Articular chondrocyte of knee joint (primary cell): Measurements from ENCODE around the gene PCDHGA6. TPM values are rescaled to one million over a fixed set of nuclear protein-coding genes. Genes with fewer than 3 reads are reported as not detected.

ENCODE experiments used
- total RNA-seq: library from RNA; depleted of rRNA; stranded (reverse); fragments of >200 nt; gene quantifications from 2 replicates; pipeline ENCODE4 v1.2.3, GENCODE V29; 2012

Gene PCDHGA6
- total RNA-seq, result 7.8 and 10.4 TPM in 2 replicates

GRCh38 chr5:141373673-141374317 is at the start of gene PCDHGA6:
TSS of gene PCDHGA6 (plus strand) at chr5:141373891. CDS start at chr5:141374084, 193 bp downstream.

GRCh38 chr5:141330299-141331080 is 43.2 kb upstream of the PCDHGA6 start, which contains the start of gene PCDHGA1:
TSS of gene PCDHGA1 (plus strand) at chr5:141330514.

GRCh38 chr5:141338538-141339306 is 35.0 kb upstream of the PCDHGA6 start, which contains the start of gene PCDHGA2:
TSS of gene PCDHGA2 (plus strand) at chr5:141338760.

GRCh38 chr5:141343242-141343952 is 30.3 kb upstream of the PCDHGA6 start, which contains the start of gene PCDHGA3:
TSS of gene PCDHGA3 (plus strand) at chr5:141343829. CDS start at chr5:141344034, 205 bp downstream.

DNA sequence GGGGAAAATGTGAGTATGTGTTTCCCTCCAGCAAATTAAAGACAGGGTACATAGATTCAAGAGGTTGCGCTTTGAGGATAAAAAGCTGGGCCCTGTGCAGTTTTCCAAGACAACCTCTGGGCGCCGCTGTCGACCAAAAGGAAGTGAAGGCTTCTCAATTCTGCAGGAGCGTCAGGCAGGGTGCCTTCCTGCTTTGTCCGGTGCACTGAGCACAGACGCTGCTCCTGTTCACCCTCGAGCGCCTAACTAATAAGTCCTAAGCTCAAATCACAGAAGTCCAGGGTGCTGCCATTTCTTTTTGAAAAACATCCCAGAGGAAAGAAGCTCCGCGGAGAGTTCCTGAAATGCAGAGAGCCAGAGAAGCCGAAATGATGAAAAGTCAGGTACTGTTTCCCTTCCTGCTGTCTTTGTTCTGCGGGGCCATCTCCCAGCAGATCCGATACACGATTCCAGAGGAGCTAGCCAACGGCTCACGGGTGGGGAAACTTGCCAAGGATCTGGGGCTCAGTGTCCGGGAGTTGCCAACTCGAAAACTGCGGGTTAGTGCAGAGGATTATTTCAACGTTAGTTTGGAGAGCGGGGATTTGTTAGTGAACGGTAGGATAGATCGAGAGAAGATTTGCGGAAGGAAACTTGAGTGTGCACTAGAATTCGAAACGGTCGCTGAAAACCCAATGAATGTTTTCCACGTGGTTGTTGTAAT is 23.6 kb upstream of the PCDHGA6 start, which contains the start of gene PCDHGB1:
TSS of gene PCDHGB1 (plus strand) at position 183 of the 703 bp plus-strand sequence. CDS start at position 345, 162 bp downstream.

DNA sequence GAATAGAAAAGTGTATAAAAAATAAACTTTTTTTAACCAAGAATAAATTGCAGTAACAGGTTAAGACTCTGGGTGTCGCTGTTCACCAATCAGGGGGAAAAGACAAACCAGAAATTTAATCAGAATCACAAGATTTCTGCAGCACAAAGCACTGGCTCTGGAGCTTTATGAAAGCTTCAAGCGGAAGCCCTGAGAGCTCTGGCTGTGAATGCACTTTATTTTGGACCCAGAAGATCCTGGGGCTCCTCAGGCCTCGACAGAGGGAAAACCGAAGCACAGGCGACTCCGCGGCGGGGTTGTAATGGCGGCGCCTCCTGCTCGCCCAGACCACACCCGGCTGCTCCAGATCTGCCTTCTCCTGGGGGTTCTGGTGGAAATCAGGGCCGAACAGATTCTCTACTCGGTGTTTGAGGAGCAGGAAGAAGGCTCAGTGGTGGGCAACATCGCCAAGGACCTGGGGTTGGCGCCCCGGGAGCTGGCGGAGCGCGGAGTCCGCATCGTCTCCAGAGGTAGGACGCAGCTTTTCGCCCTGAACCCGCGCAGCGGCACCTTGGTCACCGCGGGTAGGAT is 18.7 kb upstream of the PCDHGA6 start, which contains the start of gene PCDHGA4:
TSS of gene PCDHGA4 (plus strand) at position 122 of the 570 bp plus-strand sequence. CDS start at position 209, 87 bp downstream.

GRCh38 chr5:141359790-141360426 is 13.8 kb upstream of the PCDHGA6 start, which contains the start of gene PCDHGB2:
TSS of gene PCDHGB2 (plus strand) at chr5:141359994. CDS start at chr5:141360136, 142 bp downstream.

DNA sequence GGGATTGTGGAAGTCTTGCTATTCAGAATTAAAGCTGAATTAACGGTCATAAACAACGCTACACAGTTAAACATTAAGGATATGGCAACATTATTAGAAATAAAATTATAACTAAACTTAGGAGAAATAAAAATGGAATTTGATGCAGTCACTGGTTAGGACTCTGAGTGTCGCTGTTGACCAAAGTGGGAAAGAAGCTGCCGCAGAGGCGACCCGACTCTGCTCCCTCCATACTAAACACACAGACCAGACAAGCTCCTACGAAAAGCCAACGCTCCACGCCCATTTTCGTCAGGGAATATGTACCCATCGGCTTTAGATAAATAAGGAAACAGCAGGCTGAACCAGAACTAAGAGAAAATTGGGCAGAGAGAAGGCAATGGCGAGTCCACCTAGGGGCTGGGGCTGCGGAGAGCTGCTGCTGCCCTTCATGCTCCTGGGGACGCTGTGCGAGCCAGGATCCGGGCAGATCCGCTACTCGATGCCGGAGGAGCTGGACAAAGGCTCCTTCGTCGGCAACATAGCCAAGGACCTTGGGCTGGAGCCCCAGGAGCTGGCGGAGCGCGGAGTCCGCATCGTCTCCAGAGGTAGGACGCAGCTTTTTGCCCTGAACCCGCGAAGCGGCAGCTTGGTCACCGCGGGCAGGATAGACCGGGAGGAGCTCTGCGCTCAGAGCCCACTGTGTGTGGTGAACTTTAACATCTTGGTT is 9.6 kb upstream of the PCDHGA6 start, which contains the start of gene PCDHGA5:
TSS of gene PCDHGA5 (plus strand) at position 211 of the 709 bp plus-strand sequence. CDS start at position 380, 169 bp downstream.

DNA sequence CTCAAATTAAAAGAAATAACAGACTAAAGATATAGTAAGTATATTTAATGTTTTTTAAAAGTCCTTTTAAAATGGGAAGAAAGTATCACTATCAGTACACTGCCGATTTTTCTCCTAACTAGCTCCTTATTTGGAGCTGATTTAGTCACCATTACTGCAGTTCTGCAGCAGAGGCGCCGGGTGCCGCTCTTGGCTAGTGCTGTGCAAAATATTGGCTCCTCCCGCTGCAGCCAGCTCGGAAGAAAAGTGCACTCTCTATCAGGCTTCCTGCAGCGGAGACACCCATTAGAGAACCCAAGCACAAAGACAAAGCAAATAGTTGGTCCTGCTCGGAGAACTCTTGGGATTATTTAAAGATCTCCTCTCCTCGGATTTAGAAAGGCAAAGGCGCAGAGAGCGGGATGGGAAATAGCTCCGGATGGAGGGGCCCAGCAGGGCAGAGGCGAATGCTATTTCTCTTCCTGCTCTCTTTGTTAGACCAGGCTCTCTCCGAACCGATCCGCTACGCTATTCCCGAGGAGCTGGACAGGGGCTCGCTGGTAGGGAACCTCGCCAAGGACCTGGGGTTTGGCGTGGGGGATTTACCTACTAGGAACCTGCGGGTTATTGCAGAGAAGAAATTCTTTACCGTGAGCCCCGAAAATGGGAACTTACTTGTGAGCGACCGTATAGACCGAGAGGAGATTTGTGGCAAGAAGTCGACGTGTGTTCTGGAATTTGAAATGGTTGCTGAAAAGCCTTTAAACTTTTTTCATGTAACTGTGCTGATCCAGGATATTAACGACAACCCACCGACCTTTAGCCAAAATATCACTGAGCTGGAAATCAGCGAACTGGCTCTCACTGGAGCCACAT is 3.5 kb upstream of the PCDHGA6 start, which contains the start of gene PCDHGB3:
TSS of gene PCDHGB3 (plus strand) at position 249 of the 855 bp plus-strand sequence. CDS start at position 402, 153 bp downstream.

GRCh38 chr5:141382469-141383294 is 9.0 kb downstream of the PCDHGA6 start, which contains the start of gene PCDHGA7:
TSS of gene PCDHGA7 (plus strand) at chr5:141382742. CDS start at chr5:141382900, 158 bp downstream.

GRCh38 chr5:141387557-141388311 is 14.0 kb downstream of the PCDHGA6 start, which contains the start of gene PCDHGB4:
TSS of gene PCDHGB4 (plus strand) at chr5:141387698. CDS start at chr5:141387885, 187 bp downstream.

GRCh38 chr5:141392429-141393198 is 18.9 kb downstream of the PCDHGA6 start, which contains the start of gene PCDHGA8:
TSS of gene PCDHGA8 (plus strand) at chr5:141392633. CDS start at chr5:141392814, 181 bp downstream.

DNA sequence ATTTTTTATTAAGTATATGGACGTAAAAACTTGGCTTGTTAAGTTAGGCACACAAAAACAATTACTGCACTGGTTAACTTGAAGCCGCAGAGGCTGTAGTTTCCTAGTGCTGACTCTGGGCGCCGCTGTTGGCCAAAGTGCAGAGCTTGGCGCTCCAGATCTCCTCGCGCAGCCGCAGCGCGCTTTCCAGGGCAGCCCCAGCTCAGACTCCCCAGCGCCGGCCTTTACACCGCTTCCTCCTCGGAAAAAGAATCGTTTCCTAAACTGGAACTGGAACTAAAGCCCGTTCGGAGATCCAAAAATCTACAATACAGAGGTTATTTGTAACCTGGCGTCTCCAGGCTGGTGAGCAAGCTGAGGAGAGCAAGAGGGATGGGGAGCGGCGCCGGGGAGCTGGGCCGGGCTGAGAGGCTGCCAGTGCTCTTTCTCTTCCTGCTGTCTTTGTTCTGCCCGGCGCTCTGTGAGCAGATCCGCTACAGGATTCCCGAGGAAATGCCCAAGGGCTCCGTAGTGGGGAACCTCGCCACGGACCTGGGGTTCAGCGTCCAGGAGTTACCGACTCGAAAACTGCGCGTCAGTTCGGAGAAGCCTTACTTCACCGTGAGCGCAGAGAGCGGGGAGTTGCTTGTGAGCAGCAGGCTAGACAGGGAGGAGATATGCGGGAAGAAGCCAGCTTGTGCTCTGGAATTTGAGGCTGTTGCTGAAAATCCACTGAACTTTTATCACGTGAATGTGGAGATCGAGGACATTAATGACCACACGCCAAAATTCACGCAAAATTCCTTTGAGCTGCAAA is 24.3 kb downstream of the PCDHGA6 start, which contains the start of gene PCDHGB5:
TSS of gene PCDHGB5 (plus strand) at position 192 of the 796 bp plus-strand sequence. CDS start at position 373, 181 bp downstream.

GRCh38 chr5:141402553-141403243 is 29.0 kb downstream of the PCDHGA6 start, which contains the start of gene PCDHGA9:
TSS of gene PCDHGA9 (plus strand) at chr5:141402778. CDS start at chr5:141402953, 175 bp downstream.

